PC-3 (cell line): Measurements from ENCODE around the gene TMEM254. TPM values are rescaled to one million over a fixed set of nuclear protein-coding genes. Genes with fewer than 3 reads are reported as not detected.
"Not testable (repeated sequence)": the region's sequence is repeated elsewhere in the genome, so short reads cannot be mapped to it uniquely, and the experiment has no call there.

Source experiments
- ATAC-seq: fragments of 200-7000 bp; cut with Tn5 transposase; 2 replicates; pipeline ENCODE4 v1.9.1; 2020; ENCODE audit warnings: mild to moderate bottlenecking, moderate library complexity
- BruUV-seq: library from RNA; stranded (reverse); fragments of 400-500 nt; replicated peaks from 2 replicates; lab custom pipeline; 2021; lab: Mats Ljungman, UMichigan
- CTCF ChIA-PET: fragments of 300-600 bp; sonication (Branson Sonifier 250); formaldehyde crosslinking; loops from one replicate; lab custom pipeline; 2022; ENCODE audit warnings: antibody characterized with exemption; lab: Charles Lee
- POLR2A ChIA-PET: fragments of 300-600 bp; sonication (Branson Sonifier 250); formaldehyde crosslinking; loops from one replicate; lab custom pipeline; 2022; ENCODE audit warnings: antibody characterized with exemption; ENCODE audit not compliant: unreplicated experiment; lab: Charles Lee
- DNase-seq: peaks from one replicate; pipeline ENCODE4 v3.0.0-alpha.2; 2015
- H2AFZ ChIP-seq: fragments of 300-600 bp; sonication (generic); 2 replicates; pipeline ENCODE4 v1.6.0; 2016; ENCODE audit warnings: antibody characterized with exemption, low read length
- H3F3A ChIP-seq: fragments of 300-600 bp; sonication (generic); one replicate; pipeline ENCODE4 v1.6.0; 2017; ENCODE audit warnings: antibody characterized with exemption, low read length, control low read depth, mild to moderate bottlenecking; ENCODE audit not compliant: unreplicated experiment
- H3K27ac ChIP-seq: fragments of 300-600 bp; sonication (generic); 2 replicates; pipeline ENCODE4 v1.5.1; 2016; ENCODE audit warnings: mild to moderate bottlenecking, low read length
- H3K27me3 ChIP-seq: fragments of 300-600 bp; sonication (generic); 2 replicates; pipeline ENCODE4 v1.6.1; 2016; ENCODE audit warnings: low read length, mixed read lengths
- H3K36me3 ChIP-seq: fragments of 300-600 bp; sonication (generic); 2 replicates; pipeline ENCODE4 v1.6.1; 2016; ENCODE audit warnings: low read depth, mixed run types, low read length, mixed read lengths
- H3K4me1 ChIP-seq: fragments of 300-600 bp; sonication (generic); 2 replicates; pipeline ENCODE4 v1.5.1; 2016; ENCODE audit warnings: low read length; ENCODE audit not compliant: insufficient read depth
- H3K4me2 ChIP-seq: fragments of 300-600 bp; sonication (generic); 2 replicates; pipeline ENCODE4 v1.6.0; 2016; ENCODE audit warnings: low read length
- H3K4me3 ChIP-seq: fragments of 300-600 bp; sonication (generic); 2 replicates; pipeline ENCODE4 v1.5.1; 2016; ENCODE audit warnings: mild to moderate bottlenecking, low read length, mixed read lengths
- H3K79me2 ChIP-seq: fragments of 300-600 bp; sonication (generic); 2 replicates; pipeline ENCODE4 v1.6.1; 2017; ENCODE audit warnings: low read length, mixed read lengths
- H3K9ac ChIP-seq: fragments of 300-600 bp; sonication (generic); 2 replicates; pipeline ENCODE4 v1.6.0; 2016; ENCODE audit warnings: mild to moderate bottlenecking, low read length
- H3K9me2 ChIP-seq: fragments of 300-600 bp; sonication (generic); replicated peaks from 2 replicates; pipeline ENCODE4 v1.6.1; 2016; ENCODE audit warnings: mixed run types, low read length, mixed read lengths
- H3K9me3 ChIP-seq: fragments of 300-600 bp; sonication (generic); 2 replicates; pipeline ENCODE4 v1.6.1; 2016; ENCODE audit warnings: low read length, mixed read lengths
- H4K20me1 ChIP-seq: fragments of 300-600 bp; sonication (generic); 2 replicates; pipeline ENCODE4 v1.6.1; 2016; ENCODE audit warnings: low read length, mixed read lengths
- EZH2 ChIP-seq: fragments of 300-600 bp; sonication (generic); IDR thresholded peaks from one replicate; pipeline ENCODE4 v1.6.1; 2017; ENCODE audit warnings: antibody characterized with exemption, mild to moderate bottlenecking, low read length; ENCODE audit not compliant: unreplicated experiment
- EZH2phosphoT487 ChIP-seq: fragments of 300-600 bp; sonication (generic); IDR thresholded peaks from 2 replicates; pipeline ENCODE4 v1.6.1; 2018; ENCODE audit warnings: mild to moderate bottlenecking, antibody characterized with exemption, low read length, borderline replicate concordance
- intact Hi-C: fragments of 100-400 bp; cut with micrococcal nuclease; formaldehyde crosslinking; loops from 2 replicates; pipeline ENCODE4 v1.9.0; 2023
- total RNA-seq: library from RNA; depleted of rRNA; stranded (reverse); fragments of >200 nt; gene quantifications from 2 replicates; pipeline ENCODE4 v1.2.3, GENCODE V29; 2014
- TF ChIP-seq, protein P1 (sequence below): fragments of 300-600 bp; sonication (generic); conservative IDR thresholded peaks from 2 replicates; pipeline ENCODE4 v1.5.1; 2017; ENCODE audit warnings: antibody characterized with exemption, low read depth, mild to moderate bottlenecking, low read length

The TMEM254 gene
- total RNA-seq, 1 experiment from 2014 or later, result 68.3 TPM

DNA sequence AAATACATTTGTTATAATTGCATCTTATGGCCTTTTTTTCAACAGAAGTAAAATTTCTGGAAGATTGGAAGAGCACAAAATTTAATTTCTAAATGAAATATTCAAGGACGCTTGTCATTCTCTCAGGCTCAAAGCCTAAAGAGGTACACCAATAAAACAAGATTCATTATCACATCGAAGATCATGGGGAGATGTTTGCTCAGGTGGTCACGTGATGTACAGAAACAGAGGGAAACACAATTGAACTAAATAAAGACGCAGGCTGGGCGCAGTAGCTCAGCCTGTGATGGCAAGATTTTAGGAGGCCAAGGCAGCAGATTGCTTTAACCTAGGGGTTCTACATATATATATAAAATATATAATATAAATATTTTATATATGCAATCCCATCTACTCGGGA lies 37.3 kb upstream of the TMEM254 start:
- ChIA-PET CTCF (no interaction called here), POLR2A (no interaction called here)
- Histone ChIP-seq H3K9ac (no peak overlapping the region), H3K36me3 (no peaks in the 10 kb centered on the region), H3K4me1 (no peaks in the 10 kb centered on the region), H3K79me2 (no peaks in the 10 kb centered on the region), H3K4me2 (no peak overlapping the region), H3K9me2 (no peaks in the 10 kb centered on the region), H2AFZ (no peak overlapping the region), H3K9me3 (no peaks in the 10 kb centered on the region), H4K20me1 (no peaks in the 10 kb centered on the region), H3K4me3 (no peak overlapping the region), H3K27ac (no peak overlapping the region), H3K27me3 (no peaks in the 10 kb centered on the region), H3F3A (no peaks in the 10 kb centered on the region)
- intact Hi-C loops, result no loop called here
- no TSS peak for BruUV-seq
- DNase-seq (no peak), ATAC-seq (no peak)
- TF ChIP-seq, protein P1, sequence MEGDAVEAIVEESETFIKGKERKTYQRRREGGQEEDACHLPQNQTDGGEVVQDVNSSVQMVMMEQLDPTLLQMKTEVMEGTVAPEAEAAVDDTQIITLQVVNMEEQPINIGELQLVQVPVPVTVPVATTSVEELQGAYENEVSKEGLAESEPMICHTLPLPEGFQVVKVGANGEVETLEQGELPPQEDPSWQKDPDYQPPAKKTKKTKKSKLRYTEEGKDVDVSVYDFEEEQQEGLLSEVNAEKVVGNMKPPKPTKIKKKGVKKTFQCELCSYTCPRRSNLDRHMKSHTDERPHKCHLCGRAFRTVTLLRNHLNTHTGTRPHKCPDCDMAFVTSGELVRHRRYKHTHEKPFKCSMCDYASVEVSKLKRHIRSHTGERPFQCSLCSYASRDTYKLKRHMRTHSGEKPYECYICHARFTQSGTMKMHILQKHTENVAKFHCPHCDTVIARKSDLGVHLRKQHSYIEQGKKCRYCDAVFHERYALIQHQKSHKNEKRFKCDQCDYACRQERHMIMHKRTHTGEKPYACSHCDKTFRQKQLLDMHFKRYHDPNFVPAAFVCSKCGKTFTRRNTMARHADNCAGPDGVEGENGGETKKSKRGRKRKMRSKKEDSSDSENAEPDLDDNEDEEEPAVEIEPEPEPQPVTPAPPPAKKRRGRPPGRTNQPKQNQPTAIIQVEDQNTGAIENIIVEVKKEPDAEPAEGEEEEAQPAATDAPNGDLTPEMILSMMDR, result no peak
- TF ChIP-seq EZH2, result no peak
- TF ChIP-seq EZH2phosphoT487, result no peak

DNA sequence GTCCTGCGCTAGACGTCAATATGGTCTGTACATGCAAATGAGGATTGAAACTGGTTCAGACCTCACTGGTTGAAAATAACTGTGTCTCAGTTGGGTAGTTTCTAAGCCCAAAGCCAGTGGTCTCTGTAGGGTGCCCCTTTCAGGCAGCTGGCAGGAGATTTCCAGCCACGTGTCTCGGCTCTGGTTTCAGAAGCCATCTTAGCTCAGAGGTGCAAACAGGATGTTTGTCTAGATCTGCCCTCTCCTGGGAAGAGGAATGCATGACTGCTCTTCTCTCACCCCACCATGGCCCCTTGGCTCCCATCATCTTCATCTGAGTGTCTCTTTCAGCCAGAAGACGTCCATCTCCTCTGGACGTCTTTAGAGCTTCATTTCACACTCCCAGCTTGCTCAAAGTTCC lies 33.5 kb upstream of the TMEM254 start:
- H3K27me3 ChIP-seq, H3K4me1 ChIP-seq, H3K9ac ChIP-seq, H3K4me2 ChIP-seq, H3K36me3 ChIP-seq, H3K9me2 ChIP-seq, H3K79me2 ChIP-seq, H3K27ac ChIP-seq, BruUV-seq, H3K9me3 ChIP-seq, H3K4me3 ChIP-seq, H3F3A ChIP-seq, POLR2A ChIA-PET, H4K20me1 ChIP-seq: not testable (repeated sequence)
- ATAC-seq (peak; percentile 37), DNase-seq (peak; percentile 55)
- CTCF ChIA-PET, result interaction anchor here (1.2 kb wide), 1 partner anchor 16 kb away, joined by 9 read pairs; no protein-coding TSS in a partner anchor
- intact Hi-C loops, result loop anchor here (5.0 kb wide), 1 partner anchor 218 kb away; the partner anchor contains the start of gene NUTM2E
- TF ChIP-seq, protein P1, result peak; percentile 55
- peak overlapping the region; percentile 13 for H2AFZ ChIP-seq

DNA sequence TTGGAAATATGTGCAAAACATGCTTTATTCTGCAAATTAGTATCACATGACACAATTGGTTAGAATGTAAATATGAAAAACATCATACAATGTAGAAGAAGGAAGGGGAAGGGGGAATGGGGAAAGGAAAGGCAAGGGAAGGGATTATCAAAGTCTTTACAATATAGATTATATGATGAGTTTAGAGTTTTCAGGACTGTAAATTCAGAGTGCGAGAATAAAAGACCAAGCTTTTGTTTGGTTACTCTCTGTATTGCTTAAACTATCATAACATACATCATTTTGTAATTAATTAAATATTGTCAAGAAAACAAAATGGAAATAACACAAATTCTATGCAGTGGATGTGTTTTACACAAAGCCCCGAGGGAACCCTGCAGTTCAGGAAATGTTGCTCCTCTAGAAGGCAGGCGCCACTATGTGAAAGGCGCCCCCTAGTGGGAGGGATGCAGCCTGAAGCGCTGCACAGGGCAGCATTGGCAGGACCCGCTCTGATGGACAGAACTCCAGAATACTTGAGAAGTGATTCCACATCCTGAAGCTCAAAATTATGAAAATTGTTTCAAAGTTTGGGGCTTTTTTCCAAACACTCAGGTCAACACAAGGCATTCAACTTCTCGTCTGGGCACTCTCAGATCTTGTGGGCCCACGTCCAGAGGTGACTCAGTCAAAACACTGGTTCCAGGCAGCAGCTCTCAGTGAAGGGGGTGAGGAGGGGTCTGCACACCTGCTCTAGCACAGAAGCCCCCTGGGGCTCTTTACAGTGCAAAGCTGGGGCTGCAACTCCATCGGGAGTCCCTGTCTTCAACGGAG lies 31.6 kb upstream of the TMEM254 start:
- Histone ChIP-seq H3K36me3 (no peaks in the 10 kb centered on the region), H3K79me2 (no peaks in the 10 kb centered on the region), H3K9me3 (no peaks in the 10 kb centered on the region), H4K20me1 (no peaks in the 10 kb centered on the region), H3K4me3 (no peak overlapping the region), H3K27ac (no peak overlapping the region), H3F3A (no peaks in the 10 kb centered on the region), H2AFZ (0 out of 2 replicates have a peak overlapping the region, but pooled peaks have one; percentile 1), H3K4me2 (no peak overlapping the region), H3K27me3 (no peaks in the 10 kb centered on the region), H3K9ac (no peak overlapping the region), H3K4me1 (0 out of 2 replicates have a peak, but pooled peaks cover 3% of the 10 kb centered on the region), H3K9me2 (no peaks in the 10 kb centered on the region)
- BruUV-seq, result no TSS peak
- DNase-seq (peak; percentile 99), ATAC-seq (peak; percentile 99)
- TF ChIP-seq EZH2phosphoT487 (no peak), EZH2 (no peak)
- TF ChIP-seq, protein P1, result peak; percentile 100
- ChIA-PET CTCF (interaction anchor here (0.5 to 2.4 kb wide), 9 partner anchors 12 to 545 kb away, joined by 3 to 15 read pairs (median 3); no protein-coding TSS in a partner anchor), POLR2A (no interaction called here)
- intact Hi-C loops, result loop anchor here (1.0 to 5.0 kb wide), 4 partner anchors 62 to 220 kb away; partner anchors contain the start of gene NUTM2E
